Embryonic facial prominence (tissue), 1 donor: ENCODE data around the gene SUPT3H.

Experiments used
- DNase-seq: peaks from one replicate; pipeline ENCODE4 v3.0.0-alpha.2; 2016; ENCODE audit errors: extremely low spot score

SUPT3H gene

GRCh38 chr6:44841829-44842228 lies 535.9 kb downstream of the SUPT3H start:
- no peak for DNase-seq

DNA sequence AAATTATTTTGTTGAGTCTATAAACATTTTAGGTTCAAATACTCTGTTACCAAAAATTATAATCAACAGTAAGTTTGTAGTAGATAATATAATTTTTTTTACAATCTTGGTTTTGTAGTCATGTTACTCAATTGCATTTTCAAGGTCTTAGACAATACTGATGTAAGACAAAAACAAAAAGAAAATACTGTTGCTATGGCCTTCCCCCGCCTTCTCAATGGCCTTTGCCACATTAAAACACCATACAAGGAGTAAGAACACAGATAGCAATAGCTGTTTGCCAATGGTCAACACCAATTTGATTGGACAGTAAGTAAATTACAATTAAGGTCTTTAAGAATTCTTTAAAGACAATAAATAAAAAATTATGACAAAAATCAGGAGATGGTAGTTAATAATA lies 540.0 kb downstream of the SUPT3H start:
- DNase-seq: no peak

DNA sequence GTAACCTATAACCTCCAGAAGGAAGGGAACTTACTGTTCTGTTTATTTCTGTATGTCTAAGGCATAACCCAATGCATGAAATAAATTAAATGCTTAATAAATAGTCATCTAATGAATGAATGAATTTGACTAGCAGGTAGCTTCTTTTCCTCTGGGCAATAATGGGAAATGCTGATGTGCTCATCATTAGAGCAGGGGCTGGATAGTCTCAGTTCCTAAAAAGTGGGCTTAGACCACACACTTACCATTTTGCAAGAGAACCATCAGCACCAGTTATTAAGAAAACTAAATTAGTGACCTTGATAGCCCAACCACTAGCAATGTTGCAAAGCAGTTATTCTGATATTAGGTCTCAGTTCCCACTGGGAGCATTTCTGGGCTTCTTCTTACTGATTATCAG lies 540.5 kb downstream of the SUPT3H start:
- no peak for DNase-seq

DNA sequence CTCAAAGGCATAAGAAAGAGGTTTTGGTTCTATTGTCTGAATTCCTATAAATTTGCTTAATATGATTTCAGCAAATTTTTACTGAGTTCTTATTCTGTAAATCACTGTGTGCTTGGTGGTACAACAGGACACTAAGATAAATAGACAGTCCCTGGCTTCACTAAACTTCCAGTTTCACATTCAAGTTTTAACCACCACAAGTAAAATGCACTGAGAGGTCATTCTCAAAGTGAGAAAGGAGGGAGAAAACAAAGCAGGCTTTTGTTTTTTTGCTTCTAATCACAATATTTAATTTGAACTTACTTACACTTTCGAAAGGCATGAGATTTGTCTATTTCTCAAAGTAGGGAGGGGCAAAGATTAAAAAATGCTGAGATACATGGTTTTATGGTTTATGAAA lies 544.5 kb downstream of the SUPT3H start:
- DNase-seq: no peak

- DNase-seq: no peak
Measured at GRCh38 chr6:44831002-44831610, 546.6 kb downstream of the SUPT3H start.

GRCh38 chr6:44829836-44830235 lies 547.9 kb downstream of the SUPT3H start:
- DNase-seq: no peak

DNA sequence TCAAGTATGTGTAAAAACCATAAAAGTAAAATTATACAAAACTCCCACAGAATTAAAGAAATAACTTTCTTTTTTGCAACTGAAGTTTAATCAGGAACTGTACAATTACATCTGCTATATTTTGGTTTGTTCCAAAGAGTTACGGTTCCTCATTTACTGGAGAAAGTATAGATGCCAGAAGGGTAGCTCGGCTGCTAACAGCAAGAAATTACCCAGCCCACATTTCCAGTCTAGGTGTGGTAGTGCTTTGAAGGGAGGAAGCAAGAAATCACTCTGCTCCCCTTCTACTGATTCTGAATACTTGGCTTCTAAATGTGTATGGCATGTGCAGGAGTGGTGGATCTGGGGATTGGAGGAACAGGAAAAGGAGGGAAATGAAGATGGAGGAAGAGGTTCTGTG lies 549.0 kb downstream of the SUPT3H start:
- no peak for DNase-seq

- no peak for DNase-seq
Measured at GRCh38 chr6:44826025-44826676, 551.6 kb downstream of the SUPT3H start.

- DNase-seq: no peak
Measured at GRCh38 chr6:44825273-44825672, 552.5 kb downstream of the SUPT3H start.

DNA sequence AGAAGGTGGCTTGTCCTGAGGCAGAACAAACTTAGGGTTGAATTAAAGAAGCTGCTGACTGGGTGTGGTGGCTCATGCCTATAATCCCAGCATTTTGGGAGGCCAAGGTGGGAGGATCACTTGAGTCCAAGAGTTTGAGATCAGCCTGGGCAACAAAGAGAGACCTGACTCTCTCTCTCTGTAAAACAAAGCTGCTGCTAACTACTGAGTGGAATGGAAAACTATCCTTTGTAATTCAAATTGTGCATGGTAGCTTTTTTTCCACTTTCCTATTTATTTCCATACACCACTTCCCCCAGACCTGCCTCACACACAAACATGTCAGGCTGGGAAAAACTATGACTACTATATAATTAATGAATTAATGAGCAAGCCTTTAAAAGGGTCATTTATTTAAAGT lies 553.2 kb downstream of the SUPT3H start:
- no peak for DNase-seq

DNA sequence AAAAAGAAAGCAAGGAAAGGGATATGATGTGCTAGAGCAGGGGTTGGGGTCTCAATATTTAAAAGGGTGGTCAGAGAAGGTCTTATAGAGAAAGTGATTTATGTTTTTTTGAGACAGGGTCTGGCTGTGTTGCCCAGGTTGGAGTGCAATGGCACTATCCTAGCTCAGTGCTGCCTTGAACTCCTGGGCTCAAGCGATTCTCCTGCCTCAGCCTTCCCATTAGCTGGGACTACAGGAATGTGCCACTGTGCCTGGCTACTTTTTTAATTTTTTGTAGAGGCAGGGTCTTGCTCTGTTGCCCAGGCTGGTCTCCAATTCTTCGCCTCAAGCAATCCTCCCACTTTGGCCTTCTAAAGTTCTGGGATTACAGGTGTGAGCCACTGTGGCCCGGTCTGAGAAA lies 557.0 kb downstream of the SUPT3H start:
- no peak for DNase-seq

- DNase-seq: no peak
Measured at GRCh38 chr6:44820321-44820720, 557.4 kb downstream of the SUPT3H start.

DNA sequence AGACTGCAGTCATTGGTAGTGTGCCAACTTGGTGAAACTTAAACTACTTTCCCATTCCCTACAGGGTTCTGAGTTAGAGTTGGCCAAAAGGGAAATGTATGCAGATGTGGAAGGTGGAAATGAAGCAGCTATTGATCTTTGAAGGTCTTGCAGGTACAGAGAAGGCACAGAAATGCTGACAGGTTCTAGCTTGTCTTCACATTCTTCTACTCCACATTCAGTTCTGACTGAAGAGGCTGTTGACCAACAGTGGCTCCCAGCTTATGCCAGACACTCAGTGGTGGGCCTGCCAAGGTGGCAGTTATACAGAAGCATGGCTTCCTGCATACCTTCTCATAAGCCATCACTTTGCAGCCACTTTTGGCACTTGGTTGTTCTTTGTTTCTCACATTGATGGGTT lies 566.3 kb downstream of the SUPT3H start:
- no peak for DNase-seq

DNA sequence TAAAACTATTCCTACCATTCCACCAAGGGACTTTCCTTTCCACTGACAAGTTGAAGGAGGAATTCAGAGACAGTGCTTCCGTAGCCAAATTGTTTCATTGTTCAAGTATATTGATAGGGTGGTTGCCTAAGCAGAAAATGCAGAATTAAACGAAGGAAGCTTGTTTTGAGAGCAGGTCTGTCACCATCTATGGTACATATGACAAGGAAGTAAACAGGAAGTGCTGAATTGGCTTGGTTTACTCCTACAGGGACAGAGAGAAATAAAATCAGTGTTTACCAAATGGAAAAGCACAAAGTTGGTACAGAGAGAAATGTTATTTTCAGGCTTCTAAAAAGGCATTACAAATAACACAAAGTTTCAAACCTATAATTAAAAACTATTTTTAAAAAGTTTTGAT lies 568.5 kb downstream of the SUPT3H start:
- DNase-seq: no peak

GRCh38 chr6:44808148-44808547 lies 569.6 kb downstream of the SUPT3H start:
- no peak for DNase-seq

DNA sequence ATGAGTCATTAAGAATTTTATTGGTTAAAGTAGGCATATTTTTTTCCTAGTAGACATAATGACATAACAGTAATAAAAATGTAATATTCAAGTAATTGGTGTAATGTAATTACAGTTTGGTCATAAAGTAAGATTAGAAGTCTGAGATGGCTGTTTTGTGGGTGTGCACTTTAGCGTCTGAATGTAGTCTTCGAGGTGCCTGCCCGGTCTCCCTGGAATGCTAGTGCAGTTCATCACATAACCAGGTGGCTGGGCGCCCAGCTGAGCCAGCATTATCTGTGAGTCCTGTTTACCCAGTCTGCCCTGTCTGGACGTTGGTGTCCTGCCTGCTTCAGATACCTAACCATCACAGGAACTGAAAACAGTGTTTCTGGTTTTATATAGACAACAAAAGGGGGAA lies 571.1 kb downstream of the SUPT3H start:
- DNase-seq: no peak

- peak; percentile 67 for DNase-seq
Measured at GRCh38 chr6:44805238-44805846, 572.4 kb downstream of the SUPT3H start.

DNA sequence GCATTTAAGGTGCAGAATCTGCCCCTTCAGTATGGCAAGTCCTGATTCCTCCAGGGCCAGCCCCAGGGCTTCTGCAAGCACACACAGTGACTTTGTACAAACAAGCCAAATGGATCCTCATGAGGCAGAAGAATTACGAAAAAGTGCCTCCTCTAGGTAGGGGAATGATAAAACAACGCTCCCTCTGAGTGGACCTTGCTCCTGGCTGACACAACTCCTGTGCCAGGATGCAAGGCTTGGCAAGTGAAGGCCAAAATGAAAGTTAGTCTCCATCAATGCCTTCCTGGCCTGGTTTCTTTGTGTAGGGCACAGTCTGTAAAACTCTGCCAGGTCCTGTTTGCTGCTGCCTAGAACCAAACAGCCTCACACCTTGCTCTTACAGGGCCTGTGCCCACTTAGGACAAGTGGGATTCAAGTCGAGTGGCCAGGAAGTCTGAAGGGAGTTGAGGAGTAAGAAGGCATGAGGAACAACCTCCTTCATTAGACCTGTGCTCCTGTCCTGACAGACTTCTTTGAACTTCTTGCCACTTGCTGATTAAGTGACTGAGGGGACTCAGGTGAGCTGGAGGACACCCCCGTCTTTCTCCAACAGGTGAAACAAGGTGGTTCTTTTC lies 573.1 kb downstream of the SUPT3H start:
- DNase-seq: no peak

- no peak for DNase-seq
Measured at GRCh38 chr6:44804016-44804415, 573.7 kb downstream of the SUPT3H start.

GRCh38 chr6:44800784-44801592 lies 576.7 kb downstream of the SUPT3H start:
- DNase-seq: no peak

DNA sequence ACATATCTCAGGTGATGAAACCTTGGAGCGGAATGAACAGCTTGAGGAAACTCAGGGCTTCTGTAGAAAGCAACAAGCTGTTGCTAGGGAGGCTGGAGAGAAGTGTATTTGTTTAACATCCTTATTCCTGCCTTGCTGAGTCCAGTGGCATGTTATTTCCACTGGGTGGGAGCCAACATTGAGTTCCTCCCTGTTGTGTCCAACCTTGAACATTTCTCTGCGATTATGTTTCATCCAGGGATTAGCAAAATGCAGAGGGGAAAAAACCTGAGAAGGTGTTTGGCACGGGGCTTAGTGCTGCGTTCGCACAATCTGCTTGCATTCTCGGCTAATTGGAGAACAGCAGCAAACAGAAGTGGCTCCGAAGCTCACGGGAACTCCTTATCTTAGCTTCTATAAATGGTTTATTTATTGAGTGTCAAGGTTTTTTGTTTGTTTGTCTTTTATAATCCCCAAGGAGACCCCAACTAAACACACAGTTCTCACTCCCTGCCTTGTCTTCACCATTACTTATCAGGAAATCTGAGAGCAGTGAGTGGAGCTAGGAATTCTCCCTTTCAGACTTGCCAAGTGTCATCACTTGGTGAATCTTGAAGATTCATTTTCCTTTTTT lies 577.5 kb downstream of the SUPT3H start:
- DNase-seq: peak; percentile 72

DNA sequence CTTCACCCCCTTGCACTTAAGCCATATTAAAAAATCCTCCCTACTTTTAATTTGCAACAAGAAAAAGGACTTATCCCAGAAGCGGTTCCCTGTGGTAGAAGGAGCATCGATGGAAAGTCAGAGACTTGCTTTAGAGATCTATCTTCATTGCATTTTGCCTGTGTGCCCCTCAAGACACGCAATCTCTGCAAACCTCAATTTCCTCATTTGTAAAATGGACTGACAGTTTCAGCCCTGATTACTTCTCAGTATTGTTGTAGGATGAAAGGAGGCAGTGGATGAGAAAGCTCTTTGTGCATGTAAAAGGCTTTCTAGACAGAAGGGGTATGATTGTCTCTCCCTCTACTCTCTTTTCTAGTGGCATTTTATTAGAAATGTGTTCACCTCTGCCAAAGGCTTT lies 580.0 kb downstream of the SUPT3H start:
- no peak for DNase-seq
